H1 (cell line): ENCODE measurements around the gene DCLK1. TPM values are rescaled to one million over a fixed set of nuclear protein-coding genes. Genes with fewer than 3 reads are reported as not detected.

Source experiments
- CTCF ChIA-PET: fragments of 300-600 bp; sonication (Branson Sonifier 250); formaldehyde crosslinking; loops from one replicate; lab custom pipeline; 2021; ENCODE audit not compliant: partially characterized antibody; lab: Charles Lee
- POLR2A ChIA-PET: fragments of 300-600 bp; sonication (Branson Sonifier 250); formaldehyde crosslinking; loops from one replicate; lab custom pipeline; 2021; ENCODE audit warnings: inconsistent platforms; ENCODE audit not compliant: partially characterized antibody; lab: Charles Lee
- DNase-seq, 2 experiments: peaks; one replicate each; pipeline versions ENCODE4 v3.0.0 to v3.0.0-alpha.2; 2010 to 2022; ENCODE audit warnings: low spot score in 2 of 2, low read depth in 1 of 2, mixed read lengths in 1 of 2
- FAIRE-seq: peaks from 2 replicates; lab custom pipeline; 2011; peaks lifted over from hg19 to GRCh38; lab: Jason Lieb, UNC
- H2AFZ ChIP-seq: 2 replicates; pipeline ENCODE4 v1.8.1; 2012; ENCODE audit warnings: low read length, inconsistent platforms
- H2AK5ac ChIP-seq: 2 replicates; pipeline ENCODE4 v1.6.1; 2013; ENCODE audit warnings: low read depth, low read length
- H2BK120ac ChIP-seq: replicated peaks from 2 replicates; pipeline ENCODE3; 2013; ENCODE audit warnings: low read depth, low read length, inconsistent platforms
- H2BK12ac ChIP-seq: 2 replicates; pipeline ENCODE4 v1.6.1; 2013; ENCODE audit warnings: low read depth, low read length
- H2BK15ac ChIP-seq: 2 replicates; pipeline ENCODE4 v1.6.1; 2013; ENCODE audit warnings: low read length
- H2BK20ac ChIP-seq: 2 replicates; pipeline ENCODE4 v1.6.1; 2013; ENCODE audit warnings: low read length
- H2BK5ac ChIP-seq: 2 replicates; pipeline ENCODE4 v1.6.1; 2013; ENCODE audit warnings: low read depth, low read length
- H3K14ac ChIP-seq: 2 replicates; pipeline ENCODE4 v1.6.1; 2013; ENCODE audit warnings: inconsistent platforms; ENCODE audit not compliant: insufficient read length
- H3K18ac ChIP-seq: 2 replicates; pipeline ENCODE4 v1.6.1; 2013; ENCODE audit warnings: low read length; ENCODE audit errors: extremely low read depth
- H3K23ac ChIP-seq: 2 replicates; pipeline ENCODE4 v1.6.1; 2013; ENCODE audit warnings: inconsistent platforms; ENCODE audit not compliant: insufficient read length
- H3K23me2 ChIP-seq: 2 replicates; pipeline ENCODE4 v1.6.1; 2013; ENCODE audit warnings: low read depth, low read length
- H3K27ac ChIP-seq: 2 replicates; pipeline ENCODE4 v1.6.1; 2011; ENCODE audit warnings: low read depth, low read length, inconsistent platforms
- H3K27me3 ChIP-seq, 4 experiments: replicated peaks in 1 of 4; 1 replicate in 1 of 4; 2 replicates in 3 of 4; pipeline versions ENCODE4 v1.6.1 to v1.8.1; 2011 to 2013; ENCODE audit warnings: low read length in 3 of 4, mild to moderate bottlenecking in 3 of 4, inconsistent platforms in 2 of 4, mixed read lengths in 2 of 4, moderate library complexity in 1 of 4; ENCODE audit not compliant: control insufficient read depth in 3 of 4, insufficient read depth in 3 of 4; ENCODE audit errors: extremely low read depth in 1 of 4
- H3K36me3 ChIP-seq, 4 experiments: 2 replicates each; pipeline versions ENCODE4 v1.6.1 to v1.8.1; 2011 to 2013; ENCODE audit warnings: mild to moderate bottlenecking in 4 of 4, low read length in 3 of 4, moderate library complexity in 2 of 4, control low read depth in 1 of 4, inconsistent platforms in 1 of 4; ENCODE audit not compliant: insufficient read depth in 4 of 4, control insufficient read depth in 2 of 4
- H3K4ac ChIP-seq: replicated peaks from 2 replicates; pipeline ENCODE3; 2013; ENCODE audit warnings: low read length, low read depth, mixed read lengths, inconsistent platforms; ENCODE audit not compliant: insufficient read length
- H3K4me1 ChIP-seq, 4 experiments: replicated peaks in 1 of 4; 1 replicate in 1 of 4; 2 replicates in 3 of 4; pipeline versions ENCODE4 v1.6.1 to v1.8.1; 2011 to 2013; ENCODE audit warnings: low read length in 3 of 4, inconsistent platforms in 2 of 4, mixed read lengths in 1 of 4; ENCODE audit not compliant: insufficient read depth in 4 of 4, control insufficient read depth in 3 of 4
- H3K4me2 ChIP-seq, 2 experiments: 2 replicates each; pipeline versions ENCODE4 v1.6.1 to v1.8.1; 2011 to 2013; ENCODE audit warnings: low read depth in 2 of 2, low read length in 2 of 2, control low read depth in 1 of 2, inconsistent platforms in 1 of 2, mild to moderate bottlenecking in 1 of 2; ENCODE audit not compliant: insufficient read depth in 1 of 2
- H3K4me3 ChIP-seq, 4 experiments: fragments of 200-600, 300-600 bp in 1 of 4; sonication (generic), shearing (Covaris generic), sonication (Bioruptor Twin) in 1 of 4; 2 replicates each; pipeline versions ENCODE4 v1.5.1 to v1.8.1; 2011 to 2016; ENCODE audit warnings: low read length in 4 of 4, low read depth in 3 of 4, control low read depth in 2 of 4, inconsistent platforms in 2 of 4, mild to moderate bottlenecking in 2 of 4, mixed read lengths in 1 of 4, moderate library complexity in 1 of 4; ENCODE audit not compliant: insufficient read depth in 2 of 4; ENCODE audit errors: extremely low read depth in 1 of 4
- H3K56ac ChIP-seq: replicated peaks from 2 replicates; pipeline ENCODE3; 2013; ENCODE audit warnings: low read depth, mild to moderate bottlenecking, mixed read lengths, low read length, inconsistent platforms; ENCODE audit not compliant: insufficient read length
- H3K79me1 ChIP-seq: 2 replicates; pipeline ENCODE4 v1.6.1; 2013; ENCODE audit warnings: low read depth, low read length, control low read depth
- H3K79me2 ChIP-seq, 2 experiments: 2 replicates each; pipeline versions ENCODE4 v1.6.1 to v1.8.1; 2012 to 2013; ENCODE audit warnings: low read length in 2 of 2, mild to moderate bottlenecking in 2 of 2, inconsistent platforms in 1 of 2; ENCODE audit not compliant: insufficient read depth in 2 of 2, control insufficient read depth in 1 of 2
- H3K9ac ChIP-seq, 4 experiments: replicated peaks in 1 of 4; 1 replicate in 1 of 4; 2 replicates in 3 of 4; pipeline versions ENCODE4 v1.6.1 to v1.8.1; 2011 to 2013; ENCODE audit warnings: low read depth in 3 of 4, low read length in 3 of 4, control low read depth in 2 of 4, mild to moderate bottlenecking in 2 of 4, moderate library complexity in 2 of 4, inconsistent platforms in 1 of 4; ENCODE audit errors: extremely low read depth in 1 of 4
- H3K9me3 ChIP-seq, 2 experiments: 2 replicates each; pipeline versions ENCODE4 v1.6.1 to v1.8.1; 2012 to 2013; ENCODE audit warnings: mild to moderate bottlenecking in 2 of 2, moderate library complexity in 2 of 2, control low read depth in 1 of 2, inconsistent platforms in 1 of 2, low read depth in 1 of 2, low read length in 1 of 2, mixed read lengths in 1 of 2; ENCODE audit not compliant: insufficient read depth in 2 of 2
- H4K20me1 ChIP-seq, 2 experiments: replicated peaks in 1 of 2; 2 replicates each; pipeline versions ENCODE3 to v1.8.1; 2011 to 2013; ENCODE audit warnings: inconsistent platforms in 2 of 2, low read length in 2 of 2, mild to moderate bottlenecking in 1 of 2; ENCODE audit not compliant: insufficient read depth in 2 of 2, control insufficient read depth in 1 of 2
- H4K5ac ChIP-seq: 2 replicates; pipeline ENCODE4 v1.6.1; 2013; ENCODE audit warnings: low read length, low read depth, mixed read lengths, inconsistent platforms; ENCODE audit not compliant: insufficient read length
- H4K8ac ChIP-seq: 2 replicates; pipeline ENCODE4 v1.8.0; 2013; ENCODE audit warnings: mild to moderate bottlenecking, moderate library complexity, low read length, inconsistent platforms; ENCODE audit not compliant: insufficient read depth; ENCODE audit errors: extremely low read depth
- H4K91ac ChIP-seq: replicated peaks from 2 replicates; pipeline ENCODE3; 2013; ENCODE audit warnings: low read length, mixed read lengths, inconsistent platforms; ENCODE audit not compliant: insufficient read length
- TEAD4 ChIP-seq: IDR thresholded peaks from 2 replicates; pipeline ENCODE4 v1.6.1; 2012; ENCODE audit warnings: low read depth, low read length, inconsistent platforms, mixed read lengths
- WGBS, 2 experiments: shearing (Covaris generic) in 1 of 2; methylation state at CpG; one replicate each; pipeline versions ENCODE4 v1.1.6 to v1.1.7; 2013 to 2015; ENCODE audit warnings: low lambda C conversion rate in 2 of 2, mixed read lengths in 2 of 2, inconsistent platforms in 1 of 2, low coverage in 1 of 2, missing lambda C conversion rate in 1 of 2; ENCODE audit not compliant: insufficient replicate concordance in 2 of 2, insufficient coverage in 1 of 2, insufficient read length in 1 of 2; ENCODE audit errors: extremely low coverage in 1 of 2, missing lambda C conversion rate in 1 of 2; 5-methylcytosine and 5-hydroxymethylcytosine counted together
- polyA plus RNA-seq, 7 experiments: library from polyadenylated mRNA; depleted of rRNA in 3 of 7; stranded (reverse) in 5 of 7; unstranded in 2 of 7; fragments of >200 nt in 5 of 7; fragments of 200-250 nt in 2 of 7; gene quantifications; 1 replicate in 5 of 7; 2 replicates in 1 of 7; 4 replicates in 1 of 7; pipeline versions ENCODE4 v1.2.1 to v1.2.3, GENCODE V29; 2011 to 2013; ENCODE audit warnings: missing spikeins in 2 of 7, mixed read lengths in 2 of 7
- total RNA-seq: library from RNA; stranded (reverse); fragmentation: NEBNext Ultra II Directional; extraction: Animal tissue kit (Norgen Biotek cat#: 25700); gene quantifications from 2 replicates; pipeline ENCODE4 v1.2.1, GENCODE V29; 2021

Gene DCLK1
- total and polyA plus RNA-seq, 2 of the 8 experiments (the other 6 are each of a cell fraction or from before 2014, with no cell fraction given), result 22.8 to 41.0 TPM

GRCh38 chr13:35888981-35889380 is 242.2 kb downstream of the DCLK1 start:
- Histone ChIP-seq H3K27me3 (no peaks in the 10 kb centered on the region), H3K4me2 (no peak overlapping the region), H4K20me1 (no peaks in the 10 kb centered on the region), H3K23ac (no peak overlapping the region), H3K79me2 (no peaks in the 10 kb centered on the region), H3K56ac (no peak overlapping the region), H3K79me1 (no peaks in the 10 kb centered on the region), H2BK120ac (no peak overlapping the region), H3K14ac (no peak overlapping the region), H2AK5ac (no peak overlapping the region), H4K8ac (no peak overlapping the region), H3K4me3 (no peak overlapping the region), H3K27ac (no peak overlapping the region), H3K9me3 (no peaks in the 10 kb centered on the region), H2BK15ac (no peak overlapping the region), H3K4ac (no peak overlapping the region), H2AFZ (no peak overlapping the region), H2BK12ac (no peak overlapping the region), H3K4me1 (peaks cover 0 to 5% (median 3%) of the 10 kb centered on the region in 4 experiments; a peak in 3 of 7 replicates), H3K23me2 (no peaks in the 10 kb centered on the region), H2BK20ac (no peak overlapping the region), H3K36me3 (no peaks in the 10 kb centered on the region), H3K18ac (no peak overlapping the region), H2BK5ac (no peak overlapping the region), H3K9ac (no peak overlapping the region), H4K91ac (no peak overlapping the region), H4K5ac (no peak overlapping the region)
- 81% methylated on average over 2 of the region's 2 CpGs; no CpG with 5 or more reads in 1 of the 2 experiments for WGBS, 2 experiments
- FAIRE-seq (no peak), DNase-seq (no peak)
- ChIA-PET CTCF (interaction anchor here (0.9 kb wide), 2 partner anchors 8 to 65 kb away, joined by 3 read pairs; no protein-coding TSS in a partner anchor), POLR2A (interaction anchor here (0.7 kb wide), 1 partner anchor 1000 kb away, joined by 3 read pairs; no protein-coding TSS in a partner anchor)
- TF ChIP-seq TEAD4, result no peak
